Suppressor macrophage treated with lipopolysaccharide for 1 hour (primary cell): ENCODE data around the gene PCGF1.
"Not testable (repeated sequence)": the region's sequence is repeated elsewhere in the genome, so short reads cannot be mapped to it uniquely, and the experiment has no call there.

Experiments
- DNase-seq, 3 donors: peaks; one replicate each; pipeline ENCODE4 v3.0.0-alpha.2; 2020 to 2022

Gene PCGF1

DNA sequence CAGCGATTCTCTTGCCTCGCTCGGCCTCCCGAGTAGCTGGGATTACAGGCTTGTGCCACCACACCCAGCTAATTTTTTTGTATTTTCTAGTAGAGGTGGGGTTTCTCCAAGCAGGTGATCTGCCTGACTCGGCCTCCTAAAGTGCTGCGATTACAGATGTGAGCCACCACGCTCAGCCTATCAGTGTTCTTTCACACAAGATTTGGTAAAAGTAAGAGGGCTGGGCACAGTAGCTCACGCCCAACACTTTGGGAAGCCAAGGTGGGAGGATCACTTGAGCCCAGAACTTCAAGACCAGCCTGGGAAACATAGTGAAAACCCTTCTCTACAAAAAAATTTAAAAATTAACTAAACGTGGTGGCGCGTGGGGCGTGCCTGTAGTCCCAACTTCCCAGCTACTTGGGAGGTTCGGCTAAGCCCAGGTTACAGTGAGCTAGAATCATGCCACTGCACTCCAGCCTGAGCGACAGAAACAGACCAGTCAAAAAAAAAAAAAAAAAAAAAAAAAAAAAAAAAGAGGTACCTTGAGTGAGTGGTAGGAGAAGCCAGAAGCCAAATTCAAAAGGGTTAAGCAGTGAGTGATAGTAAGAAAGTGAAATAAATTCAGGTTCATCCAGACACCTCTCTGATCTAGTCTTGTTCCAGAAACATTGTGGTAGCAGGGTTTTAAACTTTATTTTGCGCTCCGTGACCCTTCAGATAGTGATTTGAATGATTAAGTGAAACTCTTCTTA lies 36.0 kb downstream of the PCGF1 start:
- no peak for DNase-seq

DNA sequence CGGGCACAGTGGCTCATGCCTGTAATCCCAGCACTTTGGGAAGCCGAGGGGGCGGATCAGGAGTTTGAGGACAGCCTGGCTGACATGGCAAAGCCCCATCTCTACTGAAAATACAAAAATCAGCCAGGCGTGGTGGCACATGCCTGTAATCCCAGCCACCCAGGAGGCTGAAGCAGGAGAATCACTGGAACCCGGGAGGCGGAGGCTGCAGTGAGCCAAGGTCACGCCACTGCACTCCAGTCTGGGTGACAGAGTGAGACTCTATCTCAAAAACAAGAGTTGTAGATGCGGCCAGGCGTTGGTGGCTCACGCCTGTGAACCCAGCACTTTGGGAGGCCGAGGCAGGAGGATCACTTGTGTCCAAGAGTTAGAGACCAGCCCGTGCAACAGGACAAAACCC lies 36.8 kb downstream of the PCGF1 start:
- DNase-seq, result not testable (repeated sequence)

DNA sequence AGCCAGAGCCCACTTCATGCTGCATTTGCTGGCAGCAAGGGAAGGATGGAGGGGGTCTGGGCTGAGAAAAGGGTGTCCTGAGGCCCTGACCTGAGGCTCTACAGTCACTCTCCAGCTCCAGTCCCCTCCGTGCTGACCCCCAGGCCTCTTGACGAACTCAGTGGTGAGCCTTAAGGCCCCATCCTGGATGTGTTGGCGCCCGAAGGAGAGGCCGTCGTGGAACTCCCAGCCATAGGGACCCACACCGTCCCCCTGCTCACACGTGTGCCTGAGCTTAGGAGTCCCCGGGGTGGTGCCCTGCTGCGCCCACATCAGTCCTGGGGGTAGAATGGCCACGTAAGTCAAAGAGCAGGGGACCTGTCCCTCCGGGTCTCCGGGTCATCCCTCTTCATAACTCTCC lies 43.1 kb downstream of the PCGF1 start:
- peak in 1 of 3 donors; percentile 36 for DNase-seq

DNA sequence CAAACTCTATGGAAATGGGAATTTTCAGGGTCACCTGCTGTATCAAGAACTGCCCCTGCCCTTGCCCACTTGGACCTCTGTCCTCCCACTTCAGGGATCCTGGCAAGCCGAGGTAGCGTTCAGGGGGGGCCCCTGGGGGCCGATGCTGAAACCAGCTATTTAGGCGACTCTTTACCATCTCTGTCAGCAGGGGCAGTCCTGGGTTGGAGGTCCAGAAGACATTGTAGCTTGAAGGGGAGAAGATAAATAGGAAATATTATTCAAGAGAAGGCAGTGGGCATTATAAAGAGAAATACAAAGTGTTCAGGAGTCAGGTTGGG lies 44.7 kb downstream of the PCGF1 start:
- DNase-seq, result no peak

DNA sequence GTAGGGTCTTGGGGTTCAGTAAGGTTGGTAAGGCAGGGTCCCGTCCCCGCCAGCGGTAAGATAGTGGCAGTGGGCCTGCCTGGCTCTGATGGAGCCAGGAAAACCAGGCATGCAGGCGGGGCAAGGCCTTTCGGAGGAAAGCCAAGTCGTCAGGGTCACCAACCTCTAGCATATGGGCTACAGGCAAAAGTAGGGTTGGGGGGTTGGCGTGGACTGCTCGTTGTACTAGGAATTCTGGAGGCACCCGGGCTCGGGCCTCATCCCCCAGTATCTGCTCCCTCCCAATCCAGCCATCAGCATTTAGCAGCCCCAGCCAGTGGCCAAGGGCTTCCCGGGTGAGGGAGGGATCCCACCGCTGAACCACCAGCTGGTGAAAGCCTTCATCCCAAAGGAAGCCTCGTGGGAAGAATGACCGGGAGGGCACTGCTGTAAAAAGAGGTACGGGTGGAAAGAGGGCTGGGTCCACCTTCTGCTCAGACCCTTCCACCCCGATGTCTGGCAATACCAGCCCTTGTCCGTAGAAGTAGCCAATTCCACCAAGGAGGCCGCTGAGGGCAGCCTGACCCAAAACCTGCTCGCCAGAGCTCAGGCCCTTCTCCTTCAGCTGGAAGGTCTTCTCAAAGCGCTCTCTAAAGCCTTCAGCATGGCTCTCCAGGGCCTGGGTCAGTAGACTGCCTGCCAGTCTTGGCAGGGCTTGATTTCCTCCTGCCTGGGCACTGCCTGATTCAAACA lies 45.3 kb downstream of the PCGF1 start:
- DNase-seq, result no peak

DNA sequence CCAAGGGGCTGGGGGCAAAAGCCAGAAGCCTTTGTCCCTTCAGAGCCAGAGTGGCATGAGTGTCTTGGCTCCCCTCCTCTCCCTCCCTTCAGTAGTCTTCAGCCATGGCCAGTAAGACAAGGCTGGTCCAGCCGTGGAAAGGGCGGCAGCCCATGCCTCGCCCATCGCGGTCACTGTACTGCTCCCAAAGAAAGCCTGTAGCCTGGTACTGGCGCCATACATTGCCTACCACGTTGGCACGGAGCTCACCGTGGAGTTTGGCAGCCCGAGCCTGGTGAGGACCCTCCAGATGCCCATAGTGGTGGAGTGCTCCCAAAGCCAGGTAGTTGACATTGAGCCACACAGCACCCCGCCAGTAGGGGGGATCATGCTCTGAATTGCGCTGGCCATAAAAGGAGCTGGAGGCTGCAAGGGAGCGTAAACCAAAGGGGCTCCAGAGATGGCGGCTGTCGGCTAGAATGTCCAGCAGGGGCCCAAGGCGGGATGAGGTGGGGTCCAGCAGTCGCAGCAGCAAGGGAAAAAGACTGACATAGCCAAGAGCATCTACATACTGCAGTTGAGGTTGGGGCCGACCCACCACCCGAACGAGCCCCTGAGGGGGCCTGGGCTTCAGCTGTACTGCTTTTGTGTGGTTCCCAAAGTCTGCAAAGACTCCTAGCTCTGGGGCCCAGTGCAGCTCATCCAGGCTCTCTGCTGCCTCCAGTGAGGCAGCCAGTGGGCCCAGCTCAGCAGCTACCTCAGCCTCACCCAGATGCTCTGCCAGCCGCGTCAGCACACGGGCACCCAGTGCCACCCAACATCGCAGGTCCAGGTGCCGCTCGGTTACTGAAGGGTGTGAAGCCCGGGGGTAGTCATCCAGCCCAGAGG lies 46.1 kb downstream of the PCGF1 start:
- DNase-seq, result no peak

DNA sequence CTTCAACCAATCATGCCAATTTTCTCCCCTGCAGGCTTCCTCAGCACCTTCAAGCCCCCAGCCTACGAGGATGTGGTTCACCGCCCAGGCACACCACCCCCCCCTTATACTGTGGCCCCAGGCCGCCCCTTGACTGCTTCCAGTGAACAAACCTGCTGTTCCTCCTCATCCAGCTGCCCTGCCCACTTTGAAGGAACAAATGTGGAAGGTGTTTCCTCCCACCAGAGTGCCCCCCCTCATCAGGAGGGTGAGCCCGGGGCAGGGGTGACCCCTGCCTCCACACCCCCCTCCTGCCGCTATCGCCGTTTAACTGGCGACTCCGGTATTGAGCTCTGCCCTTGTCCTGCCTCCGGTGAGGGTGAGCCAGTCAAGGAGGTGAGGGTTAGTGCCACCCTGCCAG lies 47.3 kb downstream of the PCGF1 start:
- DNase-seq, result not testable (repeated sequence)

DNA sequence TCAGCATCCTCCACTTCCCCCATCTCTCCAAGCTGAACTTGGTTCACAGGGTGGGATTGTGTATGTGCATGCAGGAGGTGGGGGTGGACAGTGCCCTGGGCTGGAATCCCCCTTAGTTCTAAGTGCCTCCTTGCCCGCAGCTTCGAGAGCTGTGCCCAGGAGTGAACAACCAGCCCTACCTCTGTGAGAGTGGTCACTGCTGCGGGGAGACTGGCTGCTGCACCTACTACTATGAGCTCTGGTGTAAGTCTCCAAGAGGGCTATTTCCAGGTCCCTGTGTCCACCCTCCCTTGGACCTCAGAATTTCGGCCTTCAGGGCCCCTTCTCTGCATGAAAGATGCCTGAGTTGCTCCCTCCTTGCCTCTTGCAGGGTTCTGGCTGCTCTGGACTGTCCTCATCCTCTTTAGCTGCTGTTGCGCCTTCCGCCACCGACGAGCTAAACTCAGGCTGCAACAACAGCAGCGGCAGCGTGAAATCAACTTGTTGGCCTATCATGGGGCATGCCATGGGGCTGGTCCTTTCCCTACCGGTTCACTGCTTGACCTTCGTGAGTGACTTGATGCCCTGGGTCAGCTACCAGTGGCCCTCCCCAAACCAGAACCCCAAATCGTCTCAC lies 47.9 kb downstream of the PCGF1 start:
- not testable (repeated sequence) for DNase-seq

DNA sequence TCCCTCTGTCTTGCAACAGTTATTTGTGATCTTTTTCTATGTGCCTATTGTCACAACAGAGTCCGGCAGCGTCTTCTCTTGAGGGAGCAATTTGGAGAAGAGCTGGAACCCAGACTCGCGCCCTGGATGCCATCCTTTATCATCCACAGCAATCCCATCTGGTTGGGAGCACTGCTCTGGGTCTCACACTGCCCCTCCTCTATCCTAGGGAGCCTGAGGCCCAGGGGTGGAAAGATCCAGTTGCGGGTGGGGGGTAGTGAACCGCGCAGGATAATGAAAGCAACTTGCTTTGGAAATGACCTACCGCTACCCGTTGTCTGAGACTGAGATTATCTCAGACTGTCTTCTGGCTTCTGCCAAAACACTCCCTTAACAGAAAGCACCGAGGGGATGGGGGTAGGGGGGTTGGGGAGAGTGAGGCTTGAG lies 48.5 kb downstream of the PCGF1 start:
- DNase-seq, result no peak

DNA sequence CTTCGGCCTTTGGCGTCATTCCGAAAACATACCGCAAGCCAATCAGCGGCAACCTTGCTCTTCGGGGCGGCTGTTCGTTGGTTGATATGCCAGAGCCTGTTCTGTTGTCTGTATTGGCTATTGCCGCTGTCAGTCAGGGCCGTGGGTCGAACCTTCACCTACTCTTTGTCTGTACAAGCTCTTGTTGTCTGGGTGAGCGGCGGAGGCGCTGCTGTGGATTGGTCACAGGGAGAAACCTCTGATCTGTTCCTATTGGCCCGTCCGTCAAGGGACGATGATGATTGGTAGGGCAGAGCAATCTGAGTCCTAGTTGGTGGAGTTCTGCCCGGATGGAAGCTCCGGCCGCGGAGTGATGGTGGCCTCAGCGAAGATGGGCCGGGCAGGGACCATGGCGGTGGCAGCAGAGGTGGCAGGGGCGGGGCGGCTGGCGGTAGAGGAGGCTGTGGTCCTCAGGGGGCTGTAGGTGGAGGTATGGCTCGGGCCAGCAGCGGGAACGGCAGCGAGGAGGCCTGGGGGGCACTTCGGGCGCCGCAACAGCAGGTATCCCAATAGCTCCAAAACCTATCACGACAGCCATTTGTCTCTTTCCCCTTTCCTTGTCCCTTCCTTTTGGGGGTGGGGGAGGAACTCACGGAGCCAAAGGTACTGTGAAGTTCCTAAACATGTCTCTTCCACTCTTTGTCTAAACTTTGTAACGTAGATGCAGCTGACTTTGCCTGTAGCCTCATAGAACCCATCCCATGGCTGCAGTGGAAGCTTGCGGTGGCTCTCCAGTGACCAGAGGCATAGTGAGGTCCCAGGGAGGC lies 49.2 kb downstream of the PCGF1 start, which contains the start of gene WBP1:
Gene WBP1 (plus strand): TSS at position 307 of the 806 bp plus-strand sequence. CDS start 165 bp downstream, at position 472.
- DNase-seq, result peak; percentile 98 to 100 (median 99)

DNA sequence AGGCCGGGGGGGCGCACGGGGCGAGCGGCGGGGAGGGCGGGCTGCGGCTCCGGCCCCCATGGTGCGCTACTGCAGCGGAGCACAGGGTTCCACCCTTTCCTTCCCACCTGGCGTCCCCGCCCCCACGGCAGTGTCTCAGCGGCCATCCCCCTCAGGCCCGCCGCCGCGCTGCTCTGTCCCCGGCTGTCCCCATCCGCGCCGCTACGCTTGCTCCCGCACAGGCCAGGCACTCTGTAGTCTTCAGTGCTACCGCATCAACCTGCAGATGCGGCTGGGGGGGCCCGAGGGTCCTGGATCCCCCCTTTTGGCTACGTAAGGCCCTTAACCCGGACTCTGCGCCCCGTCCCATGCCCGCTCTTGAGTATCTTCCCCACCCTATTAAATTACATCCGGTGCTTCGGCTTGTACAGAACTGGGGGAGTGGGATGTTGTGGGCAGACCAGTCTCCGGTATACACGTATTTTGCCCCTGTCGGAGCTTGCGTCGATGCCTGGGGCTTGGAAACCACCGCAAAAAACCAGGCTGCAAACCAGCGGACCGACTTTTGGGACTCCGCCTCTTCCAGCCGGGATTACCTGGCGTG lies 49.9 kb downstream of the PCGF1 start:
- DNase-seq, result peak in 1 of 3 donors; percentile 67

DNA sequence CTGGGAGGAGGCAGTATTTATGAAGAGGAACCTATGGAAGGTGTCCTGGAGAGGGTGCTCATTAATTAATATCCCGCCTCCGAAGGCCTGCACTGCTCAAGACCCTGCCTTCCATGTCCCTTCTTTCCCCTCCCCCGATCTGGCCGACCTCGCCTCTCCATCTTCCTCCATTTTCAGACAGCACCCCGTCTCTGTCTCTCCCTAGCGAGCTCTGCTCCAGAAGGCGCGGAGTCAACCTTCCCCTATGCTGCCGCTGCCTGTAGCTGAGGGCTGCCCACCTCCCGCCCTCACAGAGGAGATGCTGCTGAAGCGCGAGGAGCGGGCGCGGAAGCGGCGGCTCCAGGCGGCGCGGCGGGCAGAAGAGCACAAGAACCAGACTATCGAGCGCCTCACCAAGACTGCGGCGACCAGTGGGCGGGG lies 50.4 kb downstream of the PCGF1 start:
- DNase-seq, result no peak
